ENCODE results near the gene ARHGAP24.
"Not testable (repeated sequence)": the region's sequence is repeated elsewhere in the genome, so short reads cannot be mapped to it uniquely, and the experiment has no call there.

ARHGAP24 gene

GRCh38 chr4:85965017-85965416 is 490.1 kb downstream of the ARHGAP24 start:
- H3K9ac ChIP-seq (ENCODE audit: low read length); H3K27me3 ChIP-seq (ENCODE audit: control insufficient read depth, insufficient read depth, low read length); H3K4me3 ChIP-seq (ENCODE audit: low read length); H3K9me3 ChIP-seq (ENCODE audit: control insufficient read depth, low read length); H3K36me3 ChIP-seq (ENCODE audit: control insufficient read depth, insufficient read depth, low read length): not testable (repeated sequence)
- H3K4me1 ChIP-seq (ENCODE audit: control insufficient read depth, insufficient read depth, low read length), result peaks cover 10% of the 10 kb centered on the region

DNA sequence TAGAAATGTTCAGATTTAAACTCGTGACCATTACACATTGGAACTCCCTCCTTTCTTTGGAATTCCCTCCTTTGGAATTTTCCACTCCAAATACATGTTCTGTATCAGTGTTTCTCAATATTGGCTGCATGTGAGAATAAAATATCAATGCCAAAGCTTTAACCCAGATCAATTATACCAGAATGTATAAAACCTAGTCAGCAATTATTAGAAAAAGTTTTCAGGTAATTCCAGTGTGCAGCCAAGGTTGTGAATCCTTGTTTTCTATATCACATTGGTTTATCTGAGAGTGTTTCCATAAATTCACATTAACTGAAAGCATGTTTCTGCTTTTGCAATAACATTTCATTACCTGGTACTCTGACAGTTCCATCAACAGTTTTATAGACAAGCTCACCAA is 490.6 kb downstream of the ARHGAP24 start:
- H3K36me3 ChIP-seq (ENCODE audit: control insufficient read depth, insufficient read depth, low read length), result no peaks in the 10 kb centered on the region
- H3K27me3 ChIP-seq (ENCODE audit: control insufficient read depth, insufficient read depth, low read length), result no peaks in the 10 kb centered on the region
- H3K4me3 ChIP-seq (ENCODE audit: low read length), result no peak overlapping the region
- H3K9me3 ChIP-seq (ENCODE audit: control insufficient read depth, low read length), result no peaks in the 10 kb centered on the region
- H3K9ac ChIP-seq (ENCODE audit: low read length), result no peak overlapping the region
- H3K4me1 ChIP-seq (ENCODE audit: control insufficient read depth, insufficient read depth, low read length), result peaks cover 10% of the 10 kb centered on the region

- H3K9ac ChIP-seq (ENCODE audit: low read length), result no peak overlapping the region
- H3K4me3 ChIP-seq (ENCODE audit: low read length), result no peak overlapping the region
- H3K36me3 ChIP-seq (ENCODE audit: control insufficient read depth, insufficient read depth, low read length), result no peaks in the 10 kb centered on the region
- H3K4me1 ChIP-seq (ENCODE audit: control insufficient read depth, insufficient read depth, low read length), result peaks cover 10% of the 10 kb centered on the region
- H3K9me3 ChIP-seq (ENCODE audit: control insufficient read depth, low read length), result no peaks in the 10 kb centered on the region
- H3K27me3 ChIP-seq (ENCODE audit: control insufficient read depth, insufficient read depth, low read length), result no peaks in the 10 kb centered on the region
Measured at GRCh38 chr4:85966373-85966772, 491.4 kb downstream of the ARHGAP24 start.

- peaks cover 10% of the 10 kb centered on the region for H3K4me1 ChIP-seq (ENCODE audit: control insufficient read depth, insufficient read depth, low read length)
- H3K9ac ChIP-seq (ENCODE audit: low read length), result no peak overlapping the region
- H3K4me3 ChIP-seq (ENCODE audit: low read length), result no peak overlapping the region
- H3K27me3 ChIP-seq (ENCODE audit: control insufficient read depth, insufficient read depth, low read length), result no peaks in the 10 kb centered on the region
- H3K9me3 ChIP-seq (ENCODE audit: control insufficient read depth, low read length), result no peaks in the 10 kb centered on the region
- no peaks in the 10 kb centered on the region for H3K36me3 ChIP-seq (ENCODE audit: control insufficient read depth, insufficient read depth, low read length)
Measured at GRCh38 chr4:85967872-85968271, 492.9 kb downstream of the ARHGAP24 start.

DNA sequence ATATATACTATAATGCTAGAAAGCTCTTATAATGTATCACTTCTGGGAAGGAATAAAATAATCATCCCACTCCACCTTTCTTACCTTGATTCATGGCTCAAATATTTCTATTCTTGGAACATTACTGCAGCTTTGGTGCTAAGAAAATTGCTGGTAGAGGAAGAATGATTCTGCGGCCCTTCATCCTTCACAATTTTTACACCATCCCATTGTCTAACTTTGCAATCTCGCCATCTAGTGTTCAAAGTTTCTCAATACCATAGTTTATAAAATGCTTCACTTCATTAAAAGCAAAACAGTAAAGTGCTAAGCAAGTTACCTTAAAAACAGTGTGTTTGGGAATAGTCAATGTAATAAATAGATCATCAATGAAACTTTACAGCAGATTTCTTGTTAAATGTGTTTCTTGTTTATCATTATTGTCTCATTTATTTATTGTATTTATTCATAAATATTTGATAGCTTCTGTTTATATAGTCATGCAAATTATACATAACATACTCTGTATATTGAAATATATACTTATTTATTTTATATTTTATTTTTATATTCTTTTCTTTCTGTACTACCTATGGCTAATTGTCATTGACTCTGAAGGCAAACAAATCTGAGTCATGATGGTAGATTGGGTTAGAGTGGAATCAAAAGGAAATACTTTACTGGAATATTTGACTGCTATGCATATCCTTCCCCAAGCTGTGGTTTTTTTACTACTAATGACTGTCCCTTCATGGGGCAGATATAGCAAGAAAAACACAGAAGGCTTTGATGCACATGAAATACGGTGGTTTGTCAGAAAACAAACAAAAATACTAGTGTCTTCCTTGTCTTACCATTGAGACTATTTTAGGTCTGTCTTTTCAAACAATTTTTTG is 494.2 kb downstream of the ARHGAP24 start:
- H3K9ac ChIP-seq (ENCODE audit: low read length), result no peak overlapping the region
- no peak overlapping the region for H3K4me3 ChIP-seq (ENCODE audit: low read length)
- peaks cover 10% of the 10 kb centered on the region for H3K4me1 ChIP-seq (ENCODE audit: control insufficient read depth, insufficient read depth, low read length)
- H3K36me3 ChIP-seq (ENCODE audit: control insufficient read depth, insufficient read depth, low read length), result no peaks in the 10 kb centered on the region
- no peaks in the 10 kb centered on the region for H3K27me3 ChIP-seq (ENCODE audit: control insufficient read depth, insufficient read depth, low read length)
- H3K9me3 ChIP-seq (ENCODE audit: control insufficient read depth, low read length), result no peaks in the 10 kb centered on the region

- Histone ChIP-seq H3K4me3 (ENCODE audit: low read length) (no peak overlapping the region), H3K27me3 (ENCODE audit: control insufficient read depth, insufficient read depth, low read length) (no peaks in the 10 kb centered on the region), H3K9ac (ENCODE audit: low read length) (no peak overlapping the region)
Measured at GRCh38 chr4:85970535-85970934, 495.6 kb downstream of the ARHGAP24 start.

DNA sequence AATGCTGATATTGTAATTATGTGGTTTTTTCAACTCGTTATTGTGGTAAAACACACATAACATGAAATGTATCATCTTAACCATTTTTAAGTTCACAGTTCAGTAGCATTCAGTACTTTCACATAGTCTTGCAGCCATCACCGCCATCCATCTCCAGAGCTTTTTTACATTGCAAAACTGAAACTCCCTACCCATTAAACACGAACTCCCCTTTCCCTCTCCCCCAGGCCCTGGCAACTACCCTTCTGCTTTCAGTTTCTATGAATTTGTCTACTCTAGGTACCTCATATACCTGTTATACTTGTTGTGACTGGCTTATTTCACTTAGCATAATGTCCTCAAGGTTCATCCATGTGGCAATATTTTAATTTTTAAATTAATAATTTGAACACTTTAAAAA is 504.3 kb downstream of the ARHGAP24 start:
- Histone ChIP-seq H3K9me3 (ENCODE audit: control insufficient read depth, low read length) (no peaks in the 10 kb centered on the region), H3K9ac (ENCODE audit: low read length) (no peak overlapping the region), H3K27me3 (ENCODE audit: control insufficient read depth, insufficient read depth, low read length) (no peaks in the 10 kb centered on the region), H3K36me3 (ENCODE audit: control insufficient read depth, insufficient read depth, low read length) (no peaks in the 10 kb centered on the region), H3K4me1 (ENCODE audit: control insufficient read depth, insufficient read depth, low read length) (no peaks in the 10 kb centered on the region), H3K4me3 (ENCODE audit: low read length) (no peak overlapping the region)

More at GRCh38 chr4:85970535-85970934, 495.6 kb downstream of the ARHGAP24 start:
- Histone ChIP-seq H3K4me1 (ENCODE audit: control insufficient read depth, insufficient read depth, low read length) (peaks cover 10% of the 10 kb centered on the region), H3K36me3 (ENCODE audit: control insufficient read depth, insufficient read depth, low read length) (no peaks in the 10 kb centered on the region), H3K9me3 (ENCODE audit: control insufficient read depth, low read length) (no peaks in the 10 kb centered on the region)

DNA sequence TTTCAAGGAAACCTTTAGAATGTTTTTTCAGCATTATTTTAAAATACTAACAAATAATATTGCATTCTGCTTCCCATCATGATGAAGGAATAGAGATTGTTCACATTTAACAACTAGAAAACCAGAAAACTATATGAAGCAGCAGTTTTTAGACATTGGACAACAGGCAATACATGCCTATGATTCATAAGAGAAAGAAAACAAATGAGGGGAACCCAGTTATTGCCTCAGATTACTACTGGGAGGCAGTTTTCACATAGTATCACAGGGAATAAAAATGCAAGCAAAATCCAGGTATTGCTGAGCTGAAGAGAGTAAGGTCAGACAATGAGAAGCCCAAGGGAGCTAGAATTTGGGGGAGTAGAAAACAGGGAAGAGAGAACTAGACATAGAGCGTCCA is 511.3 kb downstream of the ARHGAP24 start:
- Histone ChIP-seq H3K4me1 (ENCODE audit: control insufficient read depth, insufficient read depth, low read length) (no peaks in the 10 kb centered on the region), H3K9ac (ENCODE audit: low read length) (no peak overlapping the region), H3K27me3 (ENCODE audit: control insufficient read depth, insufficient read depth, low read length) (no peaks in the 10 kb centered on the region), H3K4me3 (ENCODE audit: low read length) (no peak overlapping the region), H3K9me3 (ENCODE audit: control insufficient read depth, low read length) (no peaks in the 10 kb centered on the region), H3K36me3 (ENCODE audit: control insufficient read depth, insufficient read depth, low read length) (no peaks in the 10 kb centered on the region)

DNA sequence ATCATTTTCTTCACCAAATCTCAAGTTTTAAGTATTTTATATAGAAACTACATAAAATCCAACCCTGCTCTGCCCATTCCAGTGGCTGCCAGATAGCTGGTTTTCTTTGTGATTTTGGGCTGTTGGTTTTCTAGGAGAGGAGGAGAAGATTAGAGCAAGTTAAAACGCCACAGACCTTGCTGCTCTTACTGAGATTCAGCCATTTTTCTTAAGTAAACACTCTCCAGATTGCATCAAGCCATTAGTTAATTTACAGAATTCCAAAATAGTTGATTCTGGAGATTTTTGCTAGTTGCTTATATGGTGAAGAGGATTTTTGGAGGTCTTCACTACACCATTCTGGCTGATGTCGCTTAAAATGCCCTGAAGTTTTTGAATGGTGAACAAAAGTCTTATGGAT is 518.7 kb downstream of the ARHGAP24 start:
- H3K4me3 ChIP-seq (ENCODE audit: low read length), result no peak overlapping the region

GRCh38 chr4:85994576-85994975 is 519.6 kb downstream of the ARHGAP24 start:
- Histone ChIP-seq H3K4me1 (ENCODE audit: control insufficient read depth, insufficient read depth, low read length) (no peaks in the 10 kb centered on the region), H3K4me3 (ENCODE audit: low read length) (no peak overlapping the region), H3K9ac (ENCODE audit: low read length) (no peak overlapping the region), H3K36me3 (ENCODE audit: control insufficient read depth, insufficient read depth, low read length) (no peaks in the 10 kb centered on the region), H3K9me3 (ENCODE audit: control insufficient read depth, low read length) (no peaks in the 10 kb centered on the region), H3K27me3 (ENCODE audit: control insufficient read depth, insufficient read depth, low read length) (no peaks in the 10 kb centered on the region)

More for the DNA sequence above, 518.7 kb downstream of the ARHGAP24 start:
- no peaks in the 10 kb centered on the region for H3K36me3 ChIP-seq (ENCODE audit: control insufficient read depth, insufficient read depth, low read length)
- no peaks in the 10 kb centered on the region for H3K9me3 ChIP-seq (ENCODE audit: control insufficient read depth, low read length)
- no peak overlapping the region for H3K9ac ChIP-seq (ENCODE audit: low read length)
- no peaks in the 10 kb centered on the region for H3K4me1 ChIP-seq (ENCODE audit: control insufficient read depth, insufficient read depth, low read length)
- no peaks in the 10 kb centered on the region for H3K27me3 ChIP-seq (ENCODE audit: control insufficient read depth, insufficient read depth, low read length)

DNA sequence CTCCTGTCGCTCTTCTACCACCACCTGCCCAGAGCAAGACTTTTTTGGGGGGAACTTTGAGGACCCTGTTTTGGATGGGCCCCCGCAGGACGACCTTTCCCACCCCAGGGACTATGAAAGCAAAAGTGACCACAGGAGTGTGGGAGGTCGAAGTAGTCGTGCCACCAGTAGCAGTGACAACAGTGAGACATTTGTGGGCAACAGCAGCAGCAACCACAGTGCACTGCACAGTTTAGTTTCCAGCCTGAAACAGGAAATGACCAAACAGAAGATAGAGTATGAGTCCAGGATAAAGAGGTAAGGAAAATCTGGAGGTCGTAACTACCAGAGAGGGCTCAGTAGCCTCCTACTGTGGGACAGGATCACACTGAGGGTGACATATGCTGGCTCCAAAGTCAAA is 520.4 kb downstream of the ARHGAP24 start:
- no peaks in the 10 kb centered on the region for H3K27me3 ChIP-seq (ENCODE audit: control insufficient read depth, insufficient read depth, low read length)
- H3K9ac ChIP-seq (ENCODE audit: low read length), result no peak overlapping the region
- no peak overlapping the region for H3K4me3 ChIP-seq (ENCODE audit: low read length)
- H3K9me3 ChIP-seq (ENCODE audit: control insufficient read depth, low read length), result no peaks in the 10 kb centered on the region
- no peaks in the 10 kb centered on the region for H3K4me1 ChIP-seq (ENCODE audit: control insufficient read depth, insufficient read depth, low read length)
- no peaks in the 10 kb centered on the region for H3K36me3 ChIP-seq (ENCODE audit: control insufficient read depth, insufficient read depth, low read length)

- Histone ChIP-seq H3K27me3 (ENCODE audit: control insufficient read depth, insufficient read depth, low read length) (no peaks in the 10 kb centered on the region), H3K36me3 (ENCODE audit: control insufficient read depth, insufficient read depth, low read length) (no peaks in the 10 kb centered on the region)
Measured at GRCh38 chr4:86001591-86001990, 526.6 kb downstream of the ARHGAP24 start.

More at GRCh38 chr4:86001591-86001990, 526.6 kb downstream of the ARHGAP24 start:
- no peak overlapping the region for H3K9ac ChIP-seq (ENCODE audit: low read length)
- no peak overlapping the region for H3K4me3 ChIP-seq (ENCODE audit: low read length)
- no peaks in the 10 kb centered on the region for H3K9me3 ChIP-seq (ENCODE audit: control insufficient read depth, low read length)
- no peaks in the 10 kb centered on the region for H3K4me1 ChIP-seq (ENCODE audit: control insufficient read depth, insufficient read depth, low read length)
